ENCODE data around the gene PREP.
A peak's percentile ranks its signal among the peaks of the same experiment; 100 is the strongest.
"Not testable (repeated sequence)": the region's sequence is repeated elsewhere in the genome, so short reads cannot be mapped to it uniquely, and the experiment has no call there.

The PREP gene

DNA sequence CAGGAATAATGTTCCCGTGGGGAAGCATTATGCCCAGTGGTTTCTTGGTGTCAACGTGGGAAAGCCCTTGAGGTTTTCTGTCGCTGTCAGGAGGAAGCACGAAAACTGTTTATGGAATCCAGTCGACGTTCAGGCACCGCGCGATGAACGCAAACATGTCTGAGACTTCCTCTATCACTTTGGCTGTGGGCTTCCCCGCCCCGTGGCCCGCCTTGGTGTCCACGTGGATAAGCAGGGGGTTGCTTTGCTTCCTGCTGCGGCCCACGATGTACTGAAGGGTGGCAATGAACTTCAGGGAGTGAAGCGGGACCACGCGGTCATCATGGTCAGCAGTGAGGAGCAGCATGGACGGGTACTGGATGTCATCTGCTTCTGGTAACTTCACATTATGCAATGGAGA is 124.8 kb downstream of the PREP start:
- peak; percentile 33 for FAIRE-seq
- DNase-seq (ENCODE audit: insufficient read length, low spot score), result no peak

DNA sequence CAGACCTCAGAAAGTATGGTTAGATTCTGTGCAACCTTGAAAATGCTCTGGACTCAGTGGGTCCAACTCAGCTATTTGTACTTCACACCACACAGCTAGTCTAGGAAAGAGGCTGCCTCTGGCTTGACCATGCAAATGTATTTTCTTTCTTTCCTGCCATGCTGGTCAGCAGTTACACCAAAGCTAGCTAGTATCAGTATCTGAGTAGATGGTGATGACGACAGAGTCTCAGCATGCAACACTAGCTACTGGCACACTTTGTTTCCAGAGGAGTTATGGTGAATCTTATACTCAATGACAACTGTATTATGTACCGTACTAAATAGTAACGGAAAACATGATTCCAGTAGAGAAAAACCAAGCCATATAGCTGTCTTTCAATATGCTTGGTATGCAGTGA is 126.5 kb downstream of the PREP start:
- FAIRE-seq, result no peak
- no peak for DNase-seq (ENCODE audit: insufficient read length, low spot score)

DNA sequence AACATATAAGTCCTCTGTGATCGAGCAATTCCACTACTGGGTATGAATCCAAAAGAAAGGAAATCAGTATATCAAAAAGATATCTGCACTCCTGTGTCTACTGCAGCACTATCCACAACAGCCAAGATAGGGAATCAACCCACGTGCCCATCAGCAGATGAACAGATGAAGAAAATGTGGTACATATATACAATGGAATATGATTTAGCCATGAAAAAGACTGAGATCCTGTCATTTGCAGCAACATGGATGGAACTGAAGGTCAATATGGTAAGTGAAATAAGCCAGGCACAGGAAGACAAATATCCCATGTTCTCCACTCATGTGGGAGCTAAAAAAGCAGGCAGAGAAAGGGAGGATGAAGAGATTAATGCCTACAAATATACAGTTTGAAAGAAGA is 127.3 kb downstream of the PREP start:
- DNase-seq (ENCODE audit: insufficient read length, low spot score) (no peak), FAIRE-seq (no peak)

DNA sequence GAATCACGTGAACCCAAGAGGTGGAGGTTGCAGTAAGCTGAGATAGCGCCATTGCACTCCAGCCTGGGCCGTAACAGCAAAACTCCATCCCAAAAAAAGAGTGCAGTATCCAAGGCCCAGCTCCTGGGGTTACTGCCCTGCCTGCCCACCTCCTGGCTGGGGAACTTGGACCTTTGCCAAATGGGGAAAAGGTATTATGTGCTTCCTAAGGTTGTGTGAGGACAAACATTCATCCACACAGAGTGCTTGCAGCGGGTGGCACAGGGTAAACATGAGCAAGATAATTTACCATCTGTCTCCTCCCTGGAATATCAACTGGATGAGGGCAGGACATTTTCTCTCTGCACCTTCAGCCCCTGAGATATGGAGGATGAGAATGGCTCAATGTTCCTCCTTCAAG is 128.2 kb downstream of the PREP start:
- DNase-seq (ENCODE audit: insufficient read length, low spot score), result no peak
- no peak for FAIRE-seq

DNA sequence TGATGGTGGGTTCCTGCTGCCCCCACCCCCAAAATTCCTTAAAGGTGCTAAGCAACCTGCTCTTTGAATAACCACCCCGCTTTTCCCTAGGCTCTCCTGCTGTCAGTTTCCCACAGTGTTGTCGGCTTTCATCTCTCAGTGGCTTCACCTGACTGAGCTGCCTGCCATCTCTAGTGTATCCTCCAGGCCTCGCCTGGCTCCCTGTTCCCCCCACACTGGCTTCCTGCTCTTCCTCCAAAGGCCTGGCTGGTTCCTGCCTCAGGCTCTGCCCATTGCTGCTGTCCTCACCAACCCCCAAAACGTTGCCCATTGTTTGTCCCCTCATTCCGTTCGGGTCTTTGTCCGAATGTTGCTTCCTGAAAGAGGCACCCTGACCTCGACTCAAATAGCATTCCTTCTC is 129.3 kb downstream of the PREP start:
- FAIRE-seq (no peak), DNase-seq (ENCODE audit: insufficient read length, low spot score) (no peak)

DNA sequence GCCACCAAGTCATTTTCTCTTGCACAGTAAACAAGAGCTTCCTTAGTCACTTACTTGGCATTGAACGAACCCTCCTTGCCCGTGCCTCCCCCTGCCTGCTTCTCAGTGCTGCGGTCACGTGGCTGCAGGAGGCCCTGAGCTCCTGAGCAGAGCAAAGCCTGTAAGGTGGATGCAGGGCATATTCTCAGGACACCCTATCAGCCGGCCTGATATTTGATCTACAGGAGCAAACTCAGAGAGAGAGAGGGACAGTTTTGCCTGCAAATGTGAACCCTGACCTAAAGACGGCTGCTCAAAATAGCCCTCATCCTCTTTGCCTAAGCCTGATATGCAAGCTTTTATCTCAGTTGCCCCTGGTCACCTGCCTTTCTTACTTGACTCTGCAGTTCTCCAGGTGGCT is 130.1 kb downstream of the PREP start:
- FAIRE-seq, result no peak
- no peak for DNase-seq (ENCODE audit: insufficient read length, low spot score)

DNA sequence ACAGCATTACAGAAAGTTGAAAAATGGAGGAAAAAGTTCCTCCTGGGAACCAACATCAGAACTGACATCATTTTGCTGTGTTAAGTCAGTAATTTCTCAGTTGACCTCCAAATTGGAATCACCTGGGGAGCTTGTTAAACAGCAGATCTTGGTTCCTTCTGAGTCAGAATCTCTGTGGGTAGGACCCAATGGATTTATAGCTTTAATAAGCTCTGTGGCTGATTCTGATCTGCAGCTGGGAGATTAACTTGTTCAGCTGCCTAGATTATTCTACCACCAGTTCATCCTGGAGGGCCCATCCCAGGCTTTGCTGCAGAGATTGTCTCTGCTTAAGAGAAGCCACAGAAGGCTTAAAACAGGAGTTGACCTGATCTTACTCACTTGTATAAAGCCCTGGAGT is 132.4 kb downstream of the PREP start:
- FAIRE-seq (no peak), DNase-seq (ENCODE audit: insufficient read length, low spot score) (no peak)

DNA sequence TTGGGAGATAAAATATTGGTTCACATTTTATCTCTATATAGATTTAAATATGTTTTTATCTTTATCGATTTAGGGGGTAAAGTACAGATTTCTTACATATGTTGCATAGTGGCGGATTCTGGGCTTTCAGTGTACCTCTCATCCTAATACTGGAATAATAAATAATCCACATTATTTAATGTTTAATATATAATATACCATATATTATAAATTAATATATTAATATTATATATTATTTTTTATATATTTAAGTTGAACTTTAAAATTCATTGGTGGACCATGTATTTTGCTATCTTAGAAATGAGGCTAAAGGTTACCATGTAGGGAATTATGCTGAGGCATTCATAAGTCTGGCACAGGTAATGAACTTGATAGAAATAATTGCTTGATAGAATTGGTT is 133.5 kb downstream of the PREP start:
- FAIRE-seq (no peak), DNase-seq (ENCODE audit: insufficient read length, low spot score) (no peak)

DNA sequence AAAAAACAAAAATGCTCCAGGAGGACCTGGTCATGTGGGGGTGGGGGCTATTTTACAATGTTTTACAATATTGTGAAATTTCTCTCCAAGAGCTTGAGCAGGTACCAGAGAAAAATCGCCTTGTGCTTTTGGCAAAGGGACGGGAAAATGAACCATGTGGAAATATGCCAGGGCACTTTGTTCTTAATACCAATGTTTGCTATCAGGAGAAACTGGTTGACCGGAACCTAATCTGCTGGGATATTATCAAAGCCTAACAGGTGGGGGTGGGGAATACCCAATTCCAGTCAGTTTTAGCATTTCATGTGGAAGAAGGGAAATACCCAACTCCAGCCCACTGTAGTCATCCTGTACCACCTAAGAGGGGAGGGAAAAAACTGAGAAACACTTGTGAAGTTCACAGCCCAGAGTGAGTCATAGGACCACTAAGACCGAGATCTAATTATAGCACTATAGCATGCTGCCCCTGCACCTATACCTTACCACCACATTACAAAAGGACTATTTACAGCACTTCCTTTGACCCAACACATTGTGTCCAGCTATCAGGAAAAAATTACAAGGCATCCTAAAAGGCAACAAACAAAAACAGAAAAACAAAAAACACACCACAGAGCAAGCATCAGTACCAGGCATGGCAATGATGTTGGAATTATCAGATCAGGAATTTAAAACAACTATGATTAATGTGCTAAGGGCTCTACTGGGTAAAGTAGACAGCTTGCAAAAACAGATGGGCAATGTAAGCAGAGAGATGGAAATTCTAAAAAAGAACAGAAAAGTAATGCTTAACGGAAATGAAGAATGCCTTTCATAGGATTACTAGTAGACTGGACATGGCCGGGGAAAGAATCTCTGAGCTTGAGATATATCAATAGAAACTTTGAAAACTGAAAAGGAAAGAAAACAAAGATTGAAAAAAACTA is 138.9 kb downstream of the PREP start:
- FAIRE-seq (no peak), DNase-seq (ENCODE audit: insufficient read length, low spot score) (no peak)

DNA sequence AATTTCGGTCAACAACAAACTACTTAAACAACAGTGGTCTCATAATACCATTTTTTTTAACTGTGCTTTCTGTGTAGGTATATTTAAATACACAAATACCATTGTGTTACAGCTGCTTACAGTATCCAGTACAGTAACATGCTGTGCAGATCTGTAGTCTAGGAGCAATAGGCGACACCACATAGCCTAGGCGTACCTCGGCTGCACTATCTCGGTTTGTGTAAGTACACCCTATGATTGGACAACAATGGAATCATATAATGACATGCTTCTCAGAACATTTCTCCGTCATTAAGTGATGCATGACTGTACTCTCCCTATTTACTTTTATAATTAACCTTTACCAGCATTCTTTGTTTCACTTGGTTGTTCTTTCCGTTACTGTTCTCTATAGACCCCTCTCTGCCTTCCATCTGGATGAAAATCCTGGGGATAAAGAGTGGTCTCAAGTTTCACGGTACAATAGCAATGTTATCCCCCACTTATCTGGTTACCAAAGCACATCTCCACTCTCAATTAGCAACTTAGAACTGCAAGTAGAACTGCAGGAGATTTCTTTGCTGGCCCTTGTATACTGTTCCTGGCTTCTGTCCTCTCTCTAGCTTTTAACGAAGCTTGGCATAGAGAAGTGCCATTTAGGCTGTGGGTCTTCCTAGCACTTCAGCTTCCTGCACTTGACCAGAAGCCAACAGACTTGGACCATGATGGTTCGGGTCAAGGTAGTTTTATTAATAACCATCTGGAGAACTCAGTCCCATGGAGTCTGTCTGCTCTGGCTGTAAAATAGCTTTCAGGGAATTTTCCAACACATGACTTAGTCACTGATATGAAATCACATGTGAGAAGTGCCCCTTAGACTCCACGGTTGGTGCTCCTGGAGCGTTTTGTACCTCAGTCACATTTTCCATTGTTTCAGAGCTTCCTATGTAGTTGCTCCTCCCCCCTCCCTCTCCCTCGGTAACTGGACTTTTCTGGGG is 142.7 kb downstream of the PREP start:
- DNase-seq (ENCODE audit: insufficient read length, low spot score), result no peak
- no peak for FAIRE-seq

DNA sequence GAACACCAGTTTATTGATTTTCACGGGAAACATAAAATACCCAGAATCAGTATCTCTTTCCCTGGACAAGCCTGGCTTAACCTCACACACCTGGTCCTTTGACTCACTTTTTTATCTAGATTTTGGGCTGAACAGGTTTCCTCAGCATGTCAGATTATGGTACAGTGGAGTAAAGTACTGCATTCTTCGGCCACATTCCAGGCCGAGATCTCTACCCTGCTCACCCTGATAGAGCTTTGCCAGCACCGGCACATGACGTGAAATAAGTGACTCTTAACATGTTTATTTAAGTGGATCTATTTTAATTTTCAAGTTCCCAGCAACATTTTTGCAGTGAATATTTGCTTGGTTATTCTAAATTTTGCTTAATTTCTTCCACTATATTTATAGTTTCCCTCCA is 144.1 kb downstream of the PREP start:
- DNase-seq (ENCODE audit: insufficient read length, low spot score) (no peak), FAIRE-seq (no peak)

DNA sequence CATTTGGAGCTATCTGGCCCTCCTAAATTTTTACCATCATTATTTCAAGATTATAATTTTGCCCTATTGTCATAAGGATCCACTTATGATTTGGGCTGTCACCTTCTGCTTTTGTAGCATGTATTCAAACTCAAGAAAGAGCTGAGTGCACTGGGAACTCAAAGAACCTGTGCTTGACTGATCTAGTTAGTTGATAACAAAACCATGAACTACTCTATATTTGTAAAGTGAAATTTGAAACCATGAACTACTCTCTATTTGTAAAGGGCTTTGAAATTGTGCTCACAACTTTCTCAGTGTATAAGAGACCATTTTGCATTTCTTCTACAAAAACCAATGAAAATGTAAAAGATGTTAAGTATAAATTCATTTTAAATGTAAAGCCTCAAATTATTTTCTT is 145.5 kb downstream of the PREP start:
- no peak for FAIRE-seq
- DNase-seq (ENCODE audit: insufficient read length, low spot score), result no peak

DNA sequence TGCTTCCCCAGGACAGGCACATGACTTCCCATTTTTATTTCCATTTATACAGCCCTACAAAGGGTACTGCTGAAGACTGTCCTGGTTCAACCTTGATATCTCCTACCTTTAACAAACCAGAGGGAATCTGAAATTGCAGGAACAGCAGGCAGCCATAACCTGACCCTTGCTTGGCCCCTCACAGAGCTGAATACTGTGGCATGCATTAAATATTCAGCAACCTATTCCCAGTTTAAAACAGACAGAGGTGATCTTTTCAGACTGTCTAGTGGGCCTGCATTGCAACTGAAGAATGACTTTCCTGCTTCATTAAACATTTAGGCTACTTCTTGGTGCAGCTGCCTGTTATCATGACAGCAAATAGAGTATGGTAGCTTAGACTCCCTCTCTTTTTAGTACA is 146.3 kb downstream of the PREP start:
- no peak for FAIRE-seq
- DNase-seq (ENCODE audit: insufficient read length, low spot score), result no peak

DNA sequence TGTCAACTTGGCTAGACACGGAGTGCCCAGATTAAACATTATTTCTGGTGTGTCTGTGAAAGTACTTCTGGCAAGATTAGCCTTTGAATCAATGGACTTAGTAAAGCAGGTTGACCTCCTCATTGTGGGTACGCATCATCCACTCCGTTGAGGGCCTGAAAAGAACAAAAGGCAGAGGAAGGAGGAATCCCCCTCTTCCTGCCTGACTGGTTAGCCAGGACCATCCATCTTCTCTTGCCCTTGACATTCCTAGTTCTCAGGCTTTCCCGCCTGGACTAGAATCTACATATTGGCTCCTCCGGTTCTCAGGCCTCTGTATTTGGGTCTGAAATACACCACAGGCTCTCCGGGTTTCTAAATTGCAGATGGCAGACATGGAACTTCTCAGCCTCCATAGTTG is 149.1 kb downstream of the PREP start:
- no peak for DNase-seq (ENCODE audit: insufficient read length, low spot score)
- FAIRE-seq, result no peak

DNA sequence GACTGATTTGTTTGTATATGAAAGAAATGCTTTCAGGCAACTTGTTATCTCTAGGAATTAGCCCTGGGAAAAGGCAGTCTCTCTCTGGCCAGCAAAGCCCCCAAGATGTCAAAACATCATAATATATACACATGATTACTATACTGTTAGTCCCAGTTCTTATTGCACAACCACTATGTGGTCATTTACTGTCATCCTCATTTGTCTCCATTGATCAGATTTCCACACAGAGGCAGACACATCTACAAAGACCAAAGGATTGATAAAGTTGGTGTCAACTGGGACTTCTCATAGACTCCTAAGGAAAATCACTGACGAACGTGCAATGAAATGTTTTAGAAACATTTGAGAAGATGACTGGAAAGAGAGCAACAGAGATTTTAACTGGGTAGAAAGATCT is 151.2 kb downstream of the PREP start:
- FAIRE-seq, result no peak
- DNase-seq (ENCODE audit: insufficient read length, low spot score), result no peak

DNA sequence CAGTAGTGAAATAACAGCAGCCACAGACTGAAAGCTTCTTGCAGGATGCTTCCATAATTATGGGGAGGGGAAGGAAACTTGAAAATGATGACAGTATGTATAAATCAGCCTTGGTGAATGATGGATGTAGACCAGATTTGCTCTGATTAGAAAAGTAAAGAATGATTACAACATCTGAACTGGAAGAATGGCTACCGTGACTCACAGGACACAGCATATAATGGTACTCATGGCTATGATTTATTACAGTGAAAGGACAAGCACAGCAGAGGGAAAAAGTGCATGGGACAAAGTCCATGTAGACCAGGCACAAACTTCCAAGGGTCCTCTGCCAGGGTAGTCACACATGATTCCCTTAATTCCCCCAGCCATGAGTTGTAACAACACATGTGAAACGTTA is 152.3 kb downstream of the PREP start:
- FAIRE-seq (no peak), DNase-seq (ENCODE audit: insufficient read length, low spot score) (no peak)

DNA sequence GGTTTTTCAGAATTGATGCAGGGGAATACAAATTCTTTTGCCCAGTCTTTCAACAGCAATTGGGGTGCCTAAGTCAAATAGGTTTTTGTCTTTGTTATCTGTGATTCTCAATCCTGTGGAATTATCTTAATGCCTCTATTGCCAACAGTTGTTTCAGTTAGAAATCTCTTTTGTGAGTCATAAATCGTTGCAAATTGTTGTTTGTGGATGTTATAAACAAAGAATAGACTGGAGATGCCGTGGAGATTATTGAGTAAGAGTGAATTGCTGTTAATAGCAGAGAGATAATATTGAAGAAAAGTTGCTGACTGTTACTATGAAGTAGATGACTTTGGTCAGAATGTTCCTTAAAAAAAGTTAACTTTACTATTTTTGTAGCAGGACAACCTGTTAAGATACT is 159.4 kb downstream of the PREP start:
- DNase-seq (ENCODE audit: insufficient read length, low spot score) (no peak), FAIRE-seq (no peak)

DNA sequence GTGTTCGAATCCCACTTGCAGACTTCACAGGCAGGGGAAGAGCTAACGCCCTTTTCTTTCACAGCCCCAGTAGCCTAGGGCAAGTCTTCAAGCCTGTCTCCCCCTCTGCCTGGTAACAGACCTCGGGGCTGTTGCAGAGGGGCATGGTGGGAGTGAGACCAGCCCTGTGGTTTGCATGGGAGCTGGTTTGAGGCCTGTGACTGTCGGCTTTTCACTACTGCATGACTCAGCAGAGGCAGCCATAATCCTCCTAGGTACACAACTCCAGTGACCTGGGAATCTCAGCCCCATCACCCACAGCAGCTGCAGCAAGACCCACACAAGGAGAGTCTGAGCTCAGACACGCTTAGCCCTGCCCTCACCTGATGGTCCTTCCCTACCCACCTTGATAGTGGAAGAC is 167.7 kb downstream of the PREP start:
- DNase-seq (ENCODE audit: insufficient read length, low spot score) (no peak), FAIRE-seq (no peak)

DNA sequence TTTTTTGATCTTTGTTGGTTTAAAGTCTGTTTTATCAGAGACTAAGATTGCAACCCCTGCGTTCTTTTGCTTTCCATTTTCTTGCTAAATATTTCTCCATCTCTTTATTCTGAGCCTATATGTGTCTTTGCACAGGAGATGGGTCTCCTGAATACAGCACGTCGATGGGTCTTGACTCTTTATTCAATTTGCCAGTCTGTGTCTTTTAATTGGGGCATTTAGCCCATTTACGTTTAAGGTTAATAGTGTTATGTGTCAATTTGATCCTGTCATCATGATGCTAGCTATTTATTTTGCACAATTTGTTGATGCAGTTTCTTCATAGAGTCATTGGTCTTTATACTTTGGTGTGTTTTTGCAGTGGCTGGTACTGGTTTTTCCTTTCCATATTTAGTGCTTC is 171.1 kb downstream of the PREP start:
- FAIRE-seq; DNase-seq (ENCODE audit: insufficient read length, low spot score): not testable (repeated sequence)

All from HTR-8/SVneo (cell line).